SK-N-SH (cell line): ENCODE results near the gene RBM24. TPM values are rescaled to one million over a fixed set of nuclear protein-coding genes. Genes with fewer than 3 reads are reported as not detected.

Experiments
- CTCF ChIA-PET: fragments of 300-600, 350-600 bp; formaldehyde crosslinking; extraction: SDS; loops from one replicate; lab custom pipeline; 2021; lab: Yijun Ruan, JAX
- POLR2A ChIA-PET: fragments of 350-600 bp; sonication (Branson Sonifier 250); formaldehyde crosslinking; extraction: SDS; loops from one replicate; lab custom pipeline; 2020; ENCODE audit warnings: antibody characterized with exemption, inconsistent platforms; lab: Yijun Ruan, JAX
- DNase-seq: peaks from one replicate; pipeline ENCODE4 v3.0.0; 2012
- H2AFZ ChIP-seq: fragments of 200-600 bp; sonication (generic); 2 replicates; pipeline ENCODE4 v1.8.1; 2016; ENCODE audit warnings: antibody characterized with exemption, mild to moderate bottlenecking, low read depth
- H3F3A ChIP-seq: fragments of 200-600 bp; sonication (generic); replicated peaks from 2 replicates; pipeline ENCODE3; 2016; ENCODE audit warnings: antibody characterized with exemption, mild to moderate bottlenecking; ENCODE audit not compliant: insufficient read depth
- H3K27ac ChIP-seq, 2 experiments: fragments of 200-500 bp in 1 of 2; fragments of 200-600 bp in 1 of 2; sonication (Bioruptor generic) in 1 of 2; sonication (generic), shearing (Covaris generic) in 1 of 2; 2 replicates each; pipeline versions ENCODE4 v1.5.1 to v1.6.1; 2014 to 2016; ENCODE audit warnings: low read depth in 2 of 2, inconsistent platforms in 1 of 2, low read length in 1 of 2, mild to moderate bottlenecking in 1 of 2, mixed read lengths in 1 of 2
- H3K27me3 ChIP-seq: fragments of 200-600 bp; sonication (generic), shearing (Covaris generic); 2 replicates; pipeline ENCODE4 v1.6.1; 2016; ENCODE audit warnings: mixed run types; ENCODE audit not compliant: insufficient read depth
- H3K36me3 ChIP-seq, 2 experiments: fragments of 200-500 bp in 1 of 2; fragments of 200-600 bp in 1 of 2; sonication (Bioruptor generic) in 1 of 2; sonication (generic) in 1 of 2; replicated peaks in 1 of 2; 2 replicates each; pipeline versions ENCODE3 to v1.5.1; 2014 to 2016; ENCODE audit warnings: low read length in 1 of 2, mild to moderate bottlenecking in 1 of 2; ENCODE audit not compliant: insufficient read depth in 2 of 2, control insufficient read depth in 1 of 2
- H3K4me1 ChIP-seq, 2 experiments: fragments of 200-500 bp in 1 of 2; fragments of 200-600 bp in 1 of 2; sonication (Bioruptor generic) in 1 of 2; sonication (generic), shearing (Covaris generic) in 1 of 2; 2 replicates each; pipeline versions ENCODE4 v1.5.1 to v1.6.1; 2014 to 2016; ENCODE audit warnings: low read depth in 1 of 2, low read length in 1 of 2, mixed run types in 1 of 2; ENCODE audit not compliant: insufficient read depth in 2 of 2, control insufficient read depth in 1 of 2
- H3K4me2 ChIP-seq: fragments of 200-600 bp; sonication (generic), shearing (Covaris generic); 2 replicates; pipeline ENCODE4 v1.6.1; 2017; ENCODE audit warnings: mixed run types
- H3K4me3 ChIP-seq, 2 experiments: fragments of 200-500 bp in 1 of 2; fragments of 200-600 bp in 1 of 2; sonication (Bioruptor generic) in 1 of 2; sonication (generic), shearing (Covaris generic) in 1 of 2; 2 replicates each; pipeline versions ENCODE4 v1.5.1 to v1.8.1; 2014 to 2016; ENCODE audit warnings: low read depth in 2 of 2, inconsistent platforms in 1 of 2, low read length in 1 of 2, mild to moderate bottlenecking in 1 of 2, mixed read lengths in 1 of 2, moderate library complexity in 1 of 2
- H3K79me2 ChIP-seq: fragments of 200-600 bp; sonication (generic); 2 replicates; pipeline ENCODE4 v1.8.1; 2017; ENCODE audit warnings: mild to moderate bottlenecking; ENCODE audit not compliant: insufficient read depth
- H3K9ac ChIP-seq: fragments of 200-600 bp; sonication (generic); 2 replicates; pipeline ENCODE4 v1.6.1; 2017; ENCODE audit warnings: mixed run types
- H3K9me2 ChIP-seq: fragments of 200-600 bp; sonication (generic); 2 replicates; pipeline ENCODE4 v1.6.1; 2017; ENCODE audit warnings: mixed run types
- H3K9me3 ChIP-seq: fragments of 200-600 bp; sonication (generic); 2 replicates; pipeline ENCODE4 v1.6.1; 2017; ENCODE audit warnings: mixed run types, mild to moderate bottlenecking, moderate library complexity
- H4K20me1 ChIP-seq: fragments of 200-600 bp; sonication (generic); 2 replicates; pipeline ENCODE4 v1.6.1; 2017; ENCODE audit warnings: mild to moderate bottlenecking, mixed run types; ENCODE audit not compliant: insufficient read depth
- CTCF ChIP-seq: fragments of 200-600 bp; sonication (generic); IDR thresholded peaks from 2 replicates; pipeline ENCODE4 v1.6.1; 2017; ENCODE audit warnings: antibody characterized with exemption, mild to moderate bottlenecking, moderate library complexity
- EZH2phosphoT487 ChIP-seq: fragments of 200-600 bp; sonication (generic); IDR thresholded peaks from 2 replicates; pipeline ENCODE4 v1.6.1; 2017; ENCODE audit warnings: low read depth, mixed run types, mild to moderate bottlenecking, antibody characterized with exemption, moderate library complexity, borderline replicate concordance
- FOSL2 ChIP-seq: IDR thresholded peaks from 2 replicates; pipeline ENCODE4 v1.4.0; 2012; ENCODE audit warnings: low read depth, mild to moderate bottlenecking, moderate library complexity, borderline replicate concordance
- FOXJ3 ChIP-seq: sonication (generic); formaldehyde crosslinking; IDR thresholded peaks from 2 replicates; pipeline ENCODE4 v1.5.1; 2020; ENCODE audit warnings: mild to moderate bottlenecking, missing genetic modification reagents
- MAX ChIP-seq: IDR thresholded peaks from 2 replicates; pipeline ENCODE4 v1.4.0; 2012; ENCODE audit warnings: low read depth
- MEF2A ChIP-seq: IDR thresholded peaks from 2 replicates; pipeline ENCODE4 v1.4.0; 2012; ENCODE audit warnings: low read depth, borderline replicate concordance
- MXI1 ChIP-seq: IDR thresholded peaks from 2 replicates; pipeline ENCODE4 v1.6.1; 2012; ENCODE audit warnings: mild to moderate bottlenecking, low read depth, low read length, improper control_type of control experiment
- NFIC ChIP-seq: IDR thresholded peaks from 2 replicates; pipeline ENCODE4 v1.4.0; 2012; ENCODE audit warnings: borderline replicate concordance
- RFX5 ChIP-seq: IDR thresholded peaks from 2 replicates; pipeline ENCODE4 v1.6.1; 2012; ENCODE audit warnings: mild to moderate bottlenecking, improper control_type of control experiment, low read length
- RXRA ChIP-seq: IDR thresholded peaks from 2 replicates; pipeline ENCODE4 v1.4.0; 2012; ENCODE audit warnings: low read depth, mild to moderate bottlenecking, borderline replicate concordance
- SIN3A ChIP-seq: IDR thresholded peaks from 2 replicates; pipeline ENCODE4 v1.6.1; 2012; ENCODE audit warnings: low read depth, mild to moderate bottlenecking, low read length, moderate library complexity, borderline replicate concordance
- TAF1 ChIP-seq: IDR thresholded peaks from 2 replicates; pipeline ENCODE4 v1.6.1; 2012; ENCODE audit warnings: low read depth, mild to moderate bottlenecking, low read length, moderate library complexity, borderline replicate concordance
- TEAD4 ChIP-seq: IDR thresholded peaks from 2 replicates; pipeline ENCODE4 v1.4.0; 2012; ENCODE audit warnings: mild to moderate bottlenecking, borderline replicate concordance; ENCODE audit not compliant: insufficient read depth
- WGBS: methylation state at CpG from one replicate; pipeline ENCODE4 v1.1.6; 2017; ENCODE audit warnings: low lambda C conversion rate; 5-methylcytosine and 5-hydroxymethylcytosine counted together
- polyA plus RNA-seq, 3 experiments: library from polyadenylated mRNA; depleted of rRNA; stranded (reverse); fragments of >200 nt; gene quantifications; 2 replicates each; pipeline ENCODE4 v1.2.3, GENCODE V29; 2012

RBM24 gene
- polyA plus RNA-seq, 1 of the 3 experiments (the other 2 are of a cell fraction), result 0.20 TPM

- H3K36me3 ChIP-seq, result no peaks in the 10 kb centered on the region
- ChIA-PET POLR2A (interaction anchor here (0.7 kb wide), 1 partner anchor 1687 kb away, joined by 3 read pairs; no protein-coding TSS in a partner anchor), CTCF (interaction anchor here (0.9 kb wide), 1 partner anchor 34 kb away, joined by 3 read pairs; no protein-coding TSS in a partner anchor)
- H4K20me1 ChIP-seq, result no peaks in the 10 kb centered on the region
- no peak overlapping the region for H2AFZ ChIP-seq
- no peaks in the 10 kb centered on the region for H3F3A ChIP-seq
- H3K27ac ChIP-seq, result no peak overlapping the region
- H3K79me2 ChIP-seq, result no peaks in the 10 kb centered on the region
- WGBS, result 82% methylated on average over 5 of the region's 5 CpGs
- no peaks in the 10 kb centered on the region for H3K9me3 ChIP-seq
- no peaks in the 10 kb centered on the region for H3K4me1 ChIP-seq
- DNase-seq, result no peak
- no peaks in the 10 kb centered on the region for H3K9me2 ChIP-seq
- TF ChIP-seq EZH2phosphoT487 (no peak), SIN3A (no peak), TEAD4 (no peak), RXRA (no peak), MXI1 (no peak), TAF1 (no peak), CTCF (no peak), RFX5 (no peak), NFIC (no peak), FOXJ3 (no peak), MEF2A (no peak)
- TF ChIP-seq, all 33 proteins: peak for 0
- H3K4me3 ChIP-seq, result no peak overlapping the region
- no peak overlapping the region for H3K9ac ChIP-seq
- H3K4me2 ChIP-seq, result no peak overlapping the region
- no peaks in the 10 kb centered on the region for H3K27me3 ChIP-seq
These were observed 50.1 kb downstream of the RBM24 start for GRCh38 chr6:17331238-17331637.

GRCh38 chr6:17334265-17334664 is 53.1 kb downstream of the RBM24 start:
- TF ChIP-seq FOSL2 (0 out of 2 replicates have a peak, but pooled peaks have one; percentile 6), NFIC (no peak), MAX (no peak)
- POLR2A ChIA-PET, result no interaction called here

More at GRCh38 chr6:17334265-17334664, 53.1 kb downstream of the RBM24 start:
- Histone ChIP-seq H3K4me1 (no peaks in the 10 kb centered on the region), H3K9ac (no peak overlapping the region), H3K4me2 (no peak overlapping the region), H3K9me3 (no peaks in the 10 kb centered on the region), H3F3A (no peaks in the 10 kb centered on the region), H3K27me3 (no peaks in the 10 kb centered on the region), H2AFZ (no peak overlapping the region), H3K27ac (no peak overlapping the region; a peak in 1 of 4 replicates), H4K20me1 (no peaks in the 10 kb centered on the region), H3K4me3 (no peak overlapping the region), H3K79me2 (no peaks in the 10 kb centered on the region), H3K36me3 (no peaks in the 10 kb centered on the region), H3K9me2 (no peaks in the 10 kb centered on the region)
- no peak for DNase-seq
- CTCF ChIA-PET, result no interaction called here
- WGBS, result 57% methylated on average over 7 of the region's 7 CpGs
